Cardiac fibroblast (primary cell): ENCODE data around the gene SOHLH1.
"Not testable (repeated sequence)": the region's sequence is repeated elsewhere in the genome, so short reads cannot be mapped to it uniquely, and the experiment has no call there.

ENCODE experiments used
- DNase-seq, 2 donors: peaks; one replicate each; pipeline versions ENCODE4 v3.0.0 to v3.0.0-alpha.2; 2010; ENCODE audit warnings: low read depth in 2 of 2
- H3K4me3 ChIP-seq, 2 donors: replicated peaks in 1 of 2; 1 replicate in 1 of 2; 2 replicates in 1 of 2; pipeline ENCODE4 v1.5.1; 2011; ENCODE audit warnings: low read depth in 2 of 2, low read length in 2 of 2, mild to moderate bottlenecking in 2 of 2, moderate library complexity in 1 of 2
- CTCF ChIP-seq: IDR thresholded peaks from one replicate; pipeline ENCODE4 v1.5.1; 2011; ENCODE audit warnings: low read depth, mild to moderate bottlenecking, low read length, inconsistent platforms

SOHLH1 gene

GRCh38 chr9:135674977-135675376 lies 24.3 kb downstream of the SOHLH1 start:
- TF ChIP-seq CTCF: no peak
- no peak for DNase-seq
- no peak overlapping the region for H3K4me3 ChIP-seq

GRCh38 chr9:135673941-135674340 lies 25.3 kb downstream of the SOHLH1 start:
- no peak overlapping the region for H3K4me3 ChIP-seq
- TF ChIP-seq CTCF: no peak
- DNase-seq: no peak

- not testable (repeated sequence) for H3K4me3 ChIP-seq, DNase-seq
Measured at GRCh38 chr9:135672786-135673185, 26.5 kb downstream of the SOHLH1 start.

- TF ChIP-seq CTCF: no peak
- DNase-seq: no peak
- no peak overlapping the region for H3K4me3 ChIP-seq
Measured at GRCh38 chr9:135671591-135672041, 27.7 kb downstream of the SOHLH1 start.

- H3K4me3 ChIP-seq: no peak overlapping the region
- TF ChIP-seq CTCF: no peak
- no peak for DNase-seq
Measured at GRCh38 chr9:135670721-135671590, 28.3 kb downstream of the SOHLH1 start.

- no peak for DNase-seq
- H3K4me3 ChIP-seq: no peak overlapping the region
- no peak for TF ChIP-seq CTCF
Measured at GRCh38 chr9:135669616-135670285, 29.5 kb downstream of the SOHLH1 start.

- H3K4me3 ChIP-seq, DNase-seq: not testable (repeated sequence)
Measured at GRCh38 chr9:135669018-135669417, 30.3 kb downstream of the SOHLH1 start.
